Immature natural killer cell (primary cell): ENCODE results near the gene SNRPD1. TPM values are rescaled to one million over a fixed set of nuclear protein-coding genes. Genes with fewer than 3 reads are reported as not detected.
"Not testable (repeated sequence)": the region's sequence is repeated elsewhere in the genome, so short reads cannot be mapped to it uniquely, and the experiment has no call there.

Source experiments
- DNase-seq, 3 donors: peaks; one replicate each; pipeline ENCODE4 v3.0.0; 2022; ENCODE audit warnings: mixed read lengths in 1 of 3
- H3K27ac Mint-ChIP-seq, 6 donors: one replicate each; pipeline ENCODE4 v1.8.0; 2020; ENCODE audit warnings: mixed read lengths in 6 of 6, mild to moderate bottlenecking in 5 of 6, inconsistent platforms in 4 of 6, moderate library complexity in 3 of 6
- H3K27me3 Mint-ChIP-seq, 3 donors: one replicate each; pipeline ENCODE4 v1.8.0; 2020 to 2021; ENCODE audit warnings: low read depth in 3 of 3, mild to moderate bottlenecking in 3 of 3, mixed read lengths in 3 of 3, moderate library complexity in 3 of 3, inconsistent platforms in 1 of 3
- H3K36me3 Mint-ChIP-seq, 3 donors: one replicate each; pipeline ENCODE4 v1.8.0; 2020; ENCODE audit warnings: mixed read lengths in 3 of 3, inconsistent platforms in 2 of 3, mild to moderate bottlenecking in 2 of 3
- H3K4me1 Mint-ChIP-seq, 2 donors: one replicate each; pipeline ENCODE4 v1.8.0; 2020; ENCODE audit warnings: inconsistent platforms in 2 of 2, mild to moderate bottlenecking in 2 of 2, mixed read lengths in 2 of 2, moderate library complexity in 1 of 2
- H3K4me3 Mint-ChIP-seq, 5 donors: one replicate each; pipeline ENCODE4 v1.8.0; 2020; ENCODE audit warnings: mild to moderate bottlenecking in 5 of 5, mixed read lengths in 5 of 5, inconsistent platforms in 3 of 5, moderate library complexity in 3 of 5
- H3K9me3 Mint-ChIP-seq, 6 donors: one replicate each; pipeline ENCODE4 v1.8.0; 2020; ENCODE audit warnings: mild to moderate bottlenecking in 6 of 6, mixed read lengths in 6 of 6, inconsistent platforms in 4 of 6, moderate library complexity in 3 of 6
- polyA plus RNA-seq, 3 donors: library from polyadenylated mRNA; unstranded; fragments of 300-500 nt; fragmentation: Illumina TruSeq; gene quantifications; one replicate each; pipeline ENCODE4 v1.2.3, GENCODE V29; 2021

Gene SNRPD1
- polyA plus RNA-seq, 3 donors from 2014 or later = 50.7 to 86.4 (median 84.8) TPM

GRCh38 chr18:21604671-21605070, 7.4 kb upstream of the SNRPD1 start:
- H3K9me3 Mint-ChIP-seq = no peaks in the 10 kb centered on the region
- H3K4me1 Mint-ChIP-seq = peaks cover 4 to 11% of the 10 kb centered on the region in 2 donors
- peaks cover 15 to 23% (median 16%) of the 10 kb centered on the region in 3 donors for H3K27me3 Mint-ChIP-seq
- H3K27ac Mint-ChIP-seq = no peak overlapping the region
- H3K36me3 Mint-ChIP-seq = no peaks in the 10 kb centered on the region
- H3K4me3 Mint-ChIP-seq = no peak overlapping the region
- DNase-seq = no peak

- H3K27ac Mint-ChIP-seq = peak overlapping the region in 1 of 6 donors; percentile 40
- no peaks in the 10 kb centered on the region for H3K36me3 Mint-ChIP-seq
- no peak overlapping the region for H3K4me3 Mint-ChIP-seq
- H3K9me3 Mint-ChIP-seq = no peaks in the 10 kb centered on the region
- peaks cover 10 to 18% (median 13%) of the 10 kb centered on the region in 3 donors for H3K27me3 Mint-ChIP-seq
- peaks cover 0 to 9% of the 10 kb centered on the region in 2 donors for H3K4me1 Mint-ChIP-seq
- DNase-seq = no peak
Observed at GRCh38 chr18:21605213-21605612, 6.9 kb upstream of the SNRPD1 start.

- H3K36me3 Mint-ChIP-seq, DNase-seq, H3K9me3 Mint-ChIP-seq, H3K27me3 Mint-ChIP-seq: not testable (repeated sequence)
- peaks cover 32 to 44% of the 10 kb centered on the region in 2 donors for H3K4me1 Mint-ChIP-seq
- H3K27ac Mint-ChIP-seq = peak overlapping the region; percentile 95 to 99 (median 98)
- H3K4me3 Mint-ChIP-seq = peak overlapping the region; percentile 93 to 100 (median 99)
Observed at GRCh38 chr18:21611401-21612124, 551 bp upstream of the SNRPD1 start.

GRCh38 chr18:21621640-21622039, 9.5 kb downstream of the SNRPD1 start:
- Mint-ChIP-seq H3K4me1 (peaks cover 11 to 42% of the 10 kb centered on the region in 2 donors), H3K36me3 (peaks cover 10 to 17% (median 16%) of the 10 kb centered on the region in 3 donors)
- H3K27ac Mint-ChIP-seq, H3K27me3 Mint-ChIP-seq, H3K4me3 Mint-ChIP-seq, H3K9me3 Mint-ChIP-seq, DNase-seq: not testable (repeated sequence)

GRCh38 chr18:21629089-21629832, 17.1 kb downstream of the SNRPD1 start:
- DNase-seq = no peak
- no peaks in the 10 kb centered on the region for H3K27me3 Mint-ChIP-seq
- peaks cover 6 to 27% (median 15%) of the 10 kb centered on the region in 3 donors for H3K36me3 Mint-ChIP-seq
- peaks cover 8 to 24% of the 10 kb centered on the region in 2 donors for H3K4me1 Mint-ChIP-seq
- H3K27ac Mint-ChIP-seq = peak overlapping the region; percentile 2 to 71 (median 66)
- H3K4me3 Mint-ChIP-seq = peak overlapping the region in 1 of 5 donors; percentile 39
- no peaks in the 10 kb centered on the region for H3K9me3 Mint-ChIP-seq

- no peak overlapping the region for H3K27ac Mint-ChIP-seq
- H3K9me3 Mint-ChIP-seq = no peaks in the 10 kb centered on the region
- H3K27me3 Mint-ChIP-seq = peaks cover 0 to 3% (median 0%) of the 10 kb centered on the region in 3 donors
- peaks cover 9 to 18% of the 10 kb centered on the region in 2 donors for H3K4me1 Mint-ChIP-seq
- no peak for DNase-seq
- peaks cover 0 to 20% (median 9%) of the 10 kb centered on the region in 3 donors for H3K36me3 Mint-ChIP-seq
- H3K4me3 Mint-ChIP-seq = no peak overlapping the region
Observed at GRCh38 chr18:21632393-21632792, 20.3 kb downstream of the SNRPD1 start.

GRCh38 chr18:21634588-21635199, 22.6 kb downstream of the SNRPD1 start:
- H3K27ac Mint-ChIP-seq = peak overlapping the region in 5 of 6 donors; percentile 1 to 70 (median 49)
- H3K4me3 Mint-ChIP-seq = no peak overlapping the region

GRCh38 chr18:21636769-21637168, 24.7 kb downstream of the SNRPD1 start:
- peaks cover 0 to under 1% (median 0%) of the 10 kb centered on the region in 3 donors for H3K36me3 Mint-ChIP-seq
- no peak overlapping the region for H3K27ac Mint-ChIP-seq
- no peak for DNase-seq
- peaks cover 0 to 3% (median 0%) of the 10 kb centered on the region in 3 donors for H3K27me3 Mint-ChIP-seq
- H3K4me1 Mint-ChIP-seq = peaks cover 0 to 1% of the 10 kb centered on the region in 2 donors
- no peak overlapping the region for H3K4me3 Mint-ChIP-seq
- H3K9me3 Mint-ChIP-seq = no peaks in the 10 kb centered on the region

More at GRCh38 chr18:21634588-21635199, 22.6 kb downstream of the SNRPD1 start:
- Mint-ChIP-seq H3K4me1 (peaks cover 0 to 1% of the 10 kb centered on the region in 2 donors), H3K36me3 (peaks cover 0 to 7% (median 0%) of the 10 kb centered on the region in 3 donors), H3K27me3 (peaks cover 0 to 3% (median 0%) of the 10 kb centered on the region in 3 donors), H3K9me3 (no peaks in the 10 kb centered on the region)
- no peak for DNase-seq

- H3K4me1 Mint-ChIP-seq = peaks cover 0 to 1% of the 10 kb centered on the region in 2 donors
- H3K27me3 Mint-ChIP-seq = peaks cover 0 to 3% (median 0%) of the 10 kb centered on the region in 3 donors
- H3K9me3 Mint-ChIP-seq = no peaks in the 10 kb centered on the region
- no peak for DNase-seq
- peak overlapping the region in 2 of 6 donors; percentile 56 to 83 for H3K27ac Mint-ChIP-seq
- H3K4me3 Mint-ChIP-seq = no peak overlapping the region
- peaks cover 0 to 4% (median 0%) of the 10 kb centered on the region in 3 donors for H3K36me3 Mint-ChIP-seq
Observed at GRCh38 chr18:21638822-21639221, 26.7 kb downstream of the SNRPD1 start.

- H3K36me3 Mint-ChIP-seq, H3K27ac Mint-ChIP-seq, H3K4me3 Mint-ChIP-seq: not testable (repeated sequence)
Observed at GRCh38 chr18:21640375-21640774, 28.3 kb downstream of the SNRPD1 start.

GRCh38 chr18:21650311-21650710, 38.2 kb downstream of the SNRPD1 start:
- Mint-ChIP-seq H3K4me1 (no peaks in the 10 kb centered on the region), H3K27ac (no peak overlapping the region), H3K4me3 (no peak overlapping the region), H3K27me3 (no peaks in the 10 kb centered on the region), H3K36me3 (peaks cover 12 to 25% (median 19%) of the 10 kb centered on the region in 3 donors), H3K9me3 (no peaks in the 10 kb centered on the region)
- DNase-seq = no peak

More at GRCh38 chr18:21640375-21640774, 28.3 kb downstream of the SNRPD1 start:
- DNase-seq, H3K27me3 Mint-ChIP-seq, H3K9me3 Mint-ChIP-seq, H3K4me1 Mint-ChIP-seq: not testable (repeated sequence)

GRCh38 chr18:21652073-21652472, 40.0 kb downstream of the SNRPD1 start:
- no peaks in the 10 kb centered on the region for H3K4me1 Mint-ChIP-seq
- H3K27ac Mint-ChIP-seq = no peak overlapping the region
- no peaks in the 10 kb centered on the region for H3K27me3 Mint-ChIP-seq
- no peaks in the 10 kb centered on the region for H3K9me3 Mint-ChIP-seq
- no peak overlapping the region for H3K4me3 Mint-ChIP-seq
- DNase-seq = no peak
- peaks cover 16 to 33% (median 27%) of the 10 kb centered on the region in 3 donors for H3K36me3 Mint-ChIP-seq

- no peaks in the 10 kb centered on the region for H3K9me3 Mint-ChIP-seq
- H3K27ac Mint-ChIP-seq = no peak overlapping the region
- no peak for DNase-seq
- H3K4me1 Mint-ChIP-seq = no peaks in the 10 kb centered on the region
- H3K4me3 Mint-ChIP-seq = no peak overlapping the region
- no peaks in the 10 kb centered on the region for H3K27me3 Mint-ChIP-seq
- H3K36me3 Mint-ChIP-seq = peaks cover 16 to 34% (median 27%) of the 10 kb centered on the region in 3 donors
Observed at GRCh38 chr18:21653361-21653760, 41.2 kb downstream of the SNRPD1 start.
